Measurements from ENCODE around the gene NOL4L.

NOL4L gene

GRCh38 chr20:32439132-32439829 lies 145.9 kb downstream of the NOL4L start:
- DNase-seq, result no peak

- DNase-seq, result no peak
These were observed 146.7 kb downstream of the NOL4L start for GRCh38 chr20:32438331-32438858.

GRCh38 chr20:32437391-32438074 lies 147.6 kb downstream of the NOL4L start:
- DNase-seq, result no peak

- DNase-seq, result no peak
These were observed 148.2 kb downstream of the NOL4L start for GRCh38 chr20:32436968-32437367.

- no peak for DNase-seq
These were observed 148.8 kb downstream of the NOL4L start for GRCh38 chr20:32436142-32436861.

DNA sequence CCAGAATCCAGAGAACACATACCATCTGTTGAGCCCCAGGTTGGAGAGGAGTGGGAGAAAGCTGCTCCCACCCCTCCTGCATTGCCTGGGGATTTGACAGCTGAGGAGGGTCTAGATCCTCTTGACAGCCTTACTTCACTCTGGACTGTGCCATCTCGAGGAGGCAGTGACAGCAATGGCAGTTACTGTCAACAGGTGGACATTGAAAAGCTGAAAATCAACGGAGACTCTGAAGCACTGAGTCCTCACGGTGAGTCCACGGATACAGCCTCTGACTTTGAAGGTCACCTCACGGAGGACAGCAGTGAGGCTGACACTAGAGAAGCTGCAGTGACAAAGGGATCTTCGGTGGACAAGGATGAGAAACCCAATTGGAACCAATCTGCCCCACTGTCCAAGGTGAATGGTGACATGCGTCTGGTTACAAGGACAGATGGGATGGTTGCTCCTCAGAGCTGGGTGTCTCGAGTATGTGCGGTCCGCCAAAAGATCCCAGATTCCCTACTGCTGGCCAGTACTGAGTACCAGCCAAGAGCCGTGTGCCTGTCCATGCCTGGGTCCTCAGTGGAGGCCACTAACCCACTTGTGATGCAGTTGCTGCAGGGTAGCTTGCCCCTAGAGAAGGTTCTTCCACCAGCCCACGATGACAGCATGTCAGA lies 149.6 kb downstream of the NOL4L start:
- DNase-seq, result no peak

GRCh38 chr20:32434434-32434833 lies 150.7 kb downstream of the NOL4L start:
- DNase-seq, result no peak

GRCh38 chr20:32433311-32434021 lies 151.7 kb downstream of the NOL4L start:
- DNase-seq, result no peak

GRCh38 chr20:32432277-32432676 lies 152.9 kb downstream of the NOL4L start:
- no peak for DNase-seq

GRCh38 chr20:32431457-32431856 lies 153.7 kb downstream of the NOL4L start:
- no peak for DNase-seq

GRCh38 chr20:32429745-32430360 lies 155.3 kb downstream of the NOL4L start:
- DNase-seq, result no peak

- no peak for DNase-seq
These were observed 155.8 kb downstream of the NOL4L start for GRCh38 chr20:32429343-32429742.

DNA sequence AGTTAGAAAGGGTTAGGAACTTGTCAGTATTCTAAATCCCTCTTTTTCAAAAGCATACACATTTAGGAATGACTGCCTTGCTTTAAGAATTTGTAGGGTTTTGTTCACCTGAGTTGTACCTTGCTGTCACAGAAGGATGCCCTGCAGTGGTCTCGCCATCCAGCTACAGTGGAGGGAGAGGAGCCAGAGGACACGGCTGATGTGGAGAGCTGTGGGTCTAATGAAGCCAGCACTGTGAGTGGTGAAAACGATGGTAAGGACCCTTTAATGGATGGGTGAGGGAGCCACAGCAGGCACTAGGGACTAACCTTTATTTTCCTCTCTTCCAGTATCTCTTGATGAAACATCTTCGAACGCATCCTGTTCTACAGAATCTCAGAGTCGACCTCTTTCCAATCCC lies 157.1 kb downstream of the NOL4L start:
- no peak for DNase-seq

DNA sequence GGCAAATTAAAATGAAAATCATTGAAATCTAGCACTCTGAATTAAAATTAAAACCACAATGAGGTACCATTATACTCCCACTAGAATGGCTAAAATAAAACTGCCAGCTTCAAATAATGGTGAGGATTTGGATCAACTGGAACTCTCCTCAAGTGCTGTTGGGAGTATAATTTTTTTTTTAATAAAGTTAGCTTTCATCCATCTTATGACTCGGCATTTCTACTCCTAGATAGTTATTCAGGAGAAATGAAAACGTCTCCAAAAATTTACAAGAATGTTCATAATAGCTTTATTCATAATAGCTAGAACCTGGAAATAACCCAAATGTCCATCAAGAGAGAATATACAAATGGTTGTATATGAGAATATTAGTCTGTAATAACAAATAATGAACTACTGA lies 163.8 kb downstream of the NOL4L start:
- DNase-seq, result no peak

DNA sequence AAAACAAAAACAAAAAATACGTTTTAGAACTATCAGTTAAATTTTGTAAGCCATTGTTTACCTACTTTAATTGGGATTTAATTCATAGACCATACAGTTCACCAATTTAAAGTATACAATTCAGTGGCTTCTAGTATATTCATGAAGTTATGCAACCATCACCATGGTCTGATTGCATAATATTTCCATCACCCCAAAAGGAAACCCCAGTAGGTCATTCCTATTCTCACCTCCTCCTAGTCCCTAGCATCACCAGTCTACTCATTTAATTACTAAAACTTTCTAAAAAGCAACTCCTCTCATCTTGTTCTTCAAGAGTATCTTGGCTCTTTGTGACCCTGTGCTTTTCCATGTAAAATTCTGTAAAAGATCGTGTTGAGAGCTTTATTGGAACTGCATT lies 166.8 kb downstream of the NOL4L start:
- no peak for DNase-seq

- no peak for DNase-seq
These were observed 168.9 kb downstream of the NOL4L start for GRCh38 chr20:32416206-32416605.

- DNase-seq, result no peak
These were observed 169.6 kb downstream of the NOL4L start for GRCh38 chr20:32415494-32415893.

- DNase-seq, result no peak
These were observed 173.0 kb downstream of the NOL4L start for GRCh38 chr20:32411955-32412706.

DNA sequence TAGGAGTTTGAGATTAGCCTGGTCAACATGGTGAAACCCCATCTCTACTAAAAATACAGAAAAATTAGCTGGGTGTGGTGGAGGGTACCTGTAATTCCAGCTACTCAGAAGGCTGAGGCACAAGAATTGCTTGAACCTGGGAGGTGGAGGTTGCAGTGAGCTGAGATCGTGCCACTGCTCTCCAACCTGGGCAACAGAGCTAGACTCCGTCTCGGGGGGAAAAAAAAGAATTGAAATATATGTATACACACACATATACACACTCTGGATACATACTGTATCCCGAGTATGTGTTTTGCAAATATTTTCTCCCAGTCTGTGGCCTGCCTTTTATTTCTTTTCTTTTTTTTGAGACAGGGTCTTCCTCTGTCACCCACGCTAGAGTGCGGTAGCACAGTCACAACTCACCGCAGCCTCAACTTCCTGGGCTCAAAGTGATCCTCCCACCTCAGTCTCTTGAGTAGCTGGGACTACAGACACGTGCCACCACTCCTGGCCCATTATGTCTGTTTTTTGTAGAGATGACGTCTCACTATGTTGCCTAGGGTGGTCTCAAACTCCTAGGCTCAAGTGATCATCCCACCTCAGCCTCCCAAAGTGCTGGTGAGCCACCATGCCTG lies 177.9 kb downstream of the NOL4L start:
- DNase-seq, result peak; percentile 67

DNA sequence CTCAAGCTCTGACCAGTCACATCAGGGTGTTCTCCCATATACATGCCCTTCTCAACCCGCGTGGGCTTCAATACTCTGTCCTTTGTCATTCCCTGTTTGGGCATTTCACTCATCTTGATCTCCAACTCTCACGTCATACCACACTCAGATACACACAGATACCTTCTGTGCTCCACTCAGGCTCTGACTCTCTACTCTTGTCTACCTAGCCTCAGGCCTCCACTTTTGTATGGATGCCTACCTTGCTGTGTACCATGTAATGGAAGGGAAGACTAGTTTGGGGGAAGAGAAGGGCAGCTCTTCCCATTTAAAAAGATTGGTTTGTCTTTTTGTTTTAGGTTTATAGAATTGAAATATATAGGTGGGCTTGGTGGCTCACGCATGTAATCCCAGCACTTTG lies 178.4 kb downstream of the NOL4L start:
- DNase-seq, result no peak

GRCh38 chr20:32404017-32404416 lies 181.1 kb downstream of the NOL4L start:
- DNase-seq, result no peak
